ENCODE data around the gene RO60.
"Not testable (repeated sequence)": the region's sequence is repeated elsewhere in the genome, so short reads cannot be mapped to it uniquely, and the experiment has no call there.

Gene RO60

GRCh38 chr1:193059282-193060114, at the start of gene RO60, which contains the start of gene UCHL5:
Gene RO60 (plus strand): TSS chr1:193059612. CDS start chr1:193069055, 9,443 bp downstream.
Gene UCHL5 (minus strand): TSS chr1:193059360. CDS start chr1:193059260, 100 bp downstream.
- DNase-seq = peak; percentile 99

- DNase-seq = no peak
Observed at GRCh38 chr1:193011406-193011805, 48.0 kb upstream of the RO60 start.

- no peak for DNase-seq
Observed at GRCh38 chr1:193013005-193013404, 46.4 kb upstream of the RO60 start.

GRCh38 chr1:193013707-193014106, 45.7 kb upstream of the RO60 start:
- DNase-seq = no peak

- no peak for DNase-seq
Observed at GRCh38 chr1:193014400-193014799, 45.0 kb upstream of the RO60 start.

GRCh38 chr1:193016788-193017187, 42.6 kb upstream of the RO60 start:
- DNase-seq = no peak

GRCh38 chr1:193019442-193020026, 39.9 kb upstream of the RO60 start:
- no peak for DNase-seq

- no peak for DNase-seq
Observed at GRCh38 chr1:193025218-193025617, 34.2 kb upstream of the RO60 start.

GRCh38 chr1:193030280-193030679, 29.1 kb upstream of the RO60 start:
- DNase-seq = no peak

GRCh38 chr1:193031431-193031830, 28.0 kb upstream of the RO60 start:
- no peak for DNase-seq

- not testable (repeated sequence) for DNase-seq
Observed at GRCh38 chr1:193032643-193033427, 26.6 kb upstream of the RO60 start.

GRCh38 chr1:193033610-193034009, 25.8 kb upstream of the RO60 start:
- no peak for DNase-seq

GRCh38 chr1:193036337-193037047, 22.9 kb upstream of the RO60 start:
- DNase-seq = no peak

GRCh38 chr1:193040011-193040410, 19.4 kb upstream of the RO60 start:
- DNase-seq = no peak

GRCh38 chr1:193042766-193043691, 16.4 kb upstream of the RO60 start:
- no peak for DNase-seq

GRCh38 chr1:193048913-193049312, 10.5 kb upstream of the RO60 start:
- DNase-seq = not testable (repeated sequence)

GRCh38 chr1:193054169-193054675, 5.2 kb upstream of the RO60 start:
- no peak for DNase-seq

- peak; percentile 65 for DNase-seq
Observed at GRCh38 chr1:193058529-193059281, 707 bp upstream of the RO60 start.

- no peak for DNase-seq
Observed at GRCh38 chr1:193060115-193060403, 647 bp downstream of the RO60 start.

GRCh38 chr1:193060406-193060805, 994 bp downstream of the RO60 start:
- DNase-seq = no peak

- no peak for DNase-seq
Observed at GRCh38 chr1:193060938-193061337, 1.5 kb downstream of the RO60 start.
